Caco-2 (cell line): ENCODE results near the gene CDPF1. TPM values are rescaled to one million over a fixed set of nuclear protein-coding genes. Genes with fewer than 3 reads are reported as not detected.

Source experiments
- BruUV-seq: library from RNA; stranded (reverse); fragments of 400-500 nt; replicated peaks from 2 replicates; lab custom pipeline; 2021; lab: Mats Ljungman, UMichigan
- CTCF ChIA-PET: fragments of 300-600 bp; sonication (Branson Sonifier 250); formaldehyde crosslinking; loops from one replicate; lab custom pipeline; 2022; ENCODE audit warnings: antibody characterized with exemption; lab: Charles Lee
- POLR2A ChIA-PET: fragments of 300-600 bp; sonication (Branson Sonifier 250); formaldehyde crosslinking; loops from one replicate; lab custom pipeline; 2022; ENCODE audit warnings: antibody characterized with exemption; lab: Charles Lee
- DNase-seq, 2 experiments: peaks; one replicate each; pipeline versions ENCODE4 v3.0.0 to v3.0.0-alpha.2; 2020 to 2022
- H3K27me3 ChIP-seq: replicated peaks from 2 replicates; pipeline ENCODE4 v1.6.0; 2011; ENCODE audit warnings: low read length; ENCODE audit not compliant: control insufficient read depth, insufficient read depth
- H3K36me3 ChIP-seq: 2 replicates; pipeline ENCODE4 v1.5.1; 2011; ENCODE audit warnings: low read length; ENCODE audit not compliant: control insufficient read depth, insufficient read depth
- H3K4me1 ChIP-seq: fragments of 250-450 bp; sonication (Bioruptor Pico); 2 replicates; pipeline ENCODE4 v1.5.1; 2020; ENCODE audit warnings: mild to moderate bottlenecking
- H3K4me3 ChIP-seq: 2 replicates; pipeline ENCODE4 v1.5.1; 2011; ENCODE audit warnings: low read depth, mild to moderate bottlenecking, control low read depth, low read length
- H3K9me3 ChIP-seq: fragments of 250-450 bp; sonication (Bioruptor Pico); 2 replicates; pipeline ENCODE4 v1.5.1; 2020; ENCODE audit warnings: mild to moderate bottlenecking, moderate library complexity
- H3K27ac Mint-ChIP-seq: one replicate; pipeline ENCODE4 v1.8.0; 2022; ENCODE audit warnings: mixed read lengths; ENCODE audit not compliant: unreplicated experiment
- H3K27me3 Mint-ChIP-seq: one replicate; pipeline ENCODE4 v1.8.0; 2022; ENCODE audit warnings: mixed read lengths; ENCODE audit not compliant: insufficient read depth, unreplicated experiment
- H3K36me3 Mint-ChIP-seq: one replicate; pipeline ENCODE4 v1.8.0; 2022; ENCODE audit warnings: mild to moderate bottlenecking, mixed read lengths; ENCODE audit not compliant: insufficient read depth, unreplicated experiment
- H3K4me1 Mint-ChIP-seq: one replicate; pipeline ENCODE4 v1.8.0; 2022; ENCODE audit warnings: low read depth, mixed read lengths; ENCODE audit not compliant: unreplicated experiment
- H3K4me3 Mint-ChIP-seq: one replicate; pipeline ENCODE4 v1.8.0; 2022; ENCODE audit warnings: mild to moderate bottlenecking, moderate library complexity, mixed read lengths; ENCODE audit not compliant: unreplicated experiment
- H3K9me3 Mint-ChIP-seq: one replicate; pipeline ENCODE4 v1.8.0; 2022; ENCODE audit warnings: mixed read lengths; ENCODE audit not compliant: unreplicated experiment
- CTCF ChIP-seq, 2 experiments: fragments of 200-600 bp in 1 of 2; IDR thresholded peaks; 1 replicate in 1 of 2; 2 replicates in 1 of 2; pipeline versions ENCODE4 v1.5.1 to v1.8.0; 2011 to 2022; ENCODE audit warnings: antibody characterized with exemption in 1 of 2, control low read depth in 1 of 2, inconsistent platforms in 1 of 2, low read depth in 1 of 2, low read length in 1 of 2, mild to moderate bottlenecking in 1 of 2, moderate library complexity in 1 of 2; ENCODE audit not compliant: insufficient read depth in 1 of 2, severe bottlenecking in 1 of 2, unreplicated experiment in 1 of 2
- intact Hi-C: fragments of 100-400 bp; cut with micrococcal nuclease; formaldehyde crosslinking; loops from one replicate; pipeline ENCODE4 v1.10.0; 2022; ENCODE audit not compliant: unreplicated experiment
- total RNA-seq: library from RNA; stranded (reverse); gene quantifications from 2 replicates; pipeline ENCODE4 v1.2.3, GENCODE V29; 2022

The CDPF1 gene
- total RNA-seq, 1 experiment from 2014 or later: 7.2 TPM

- Histone ChIP-seq H3K9me3 (no peaks in the 10 kb centered on the region), H3K4me3 (no peak overlapping the region), H3K36me3 (peaks cover 8% of the 10 kb centered on the region), H3K27me3 (no peaks in the 10 kb centered on the region), H3K4me1 (no peaks in the 10 kb centered on the region)
- Mint-ChIP-seq H3K27ac (no peak overlapping the region), H3K4me3 (no peak overlapping the region), H3K36me3 (peaks cover 47% of the 10 kb centered on the region), H3K27me3 (no peaks in the 10 kb centered on the region), H3K9me3 (no peaks in the 10 kb centered on the region), H3K4me1 (peaks cover 5% of the 10 kb centered on the region)
- DNase-seq: no peak
- ChIA-PET CTCF (no interaction called here), POLR2A (no interaction called here)
- BruUV-seq: no TSS peak
- TF ChIP-seq CTCF (IDR thresholded peaks at IDR 0.05; ENCODE audit: insufficient read depth in 1 of 2, low read depth in 1 of 2, low read length in 1 of 2, severe bottlenecking in 1 of 2, unreplicated experiment in 1 of 2): no peak
- intact Hi-C loops: no loop called here
Observed at GRCh38 chr22:46274381-46274780, 24.3 kb upstream of the CDPF1 start.

DNA sequence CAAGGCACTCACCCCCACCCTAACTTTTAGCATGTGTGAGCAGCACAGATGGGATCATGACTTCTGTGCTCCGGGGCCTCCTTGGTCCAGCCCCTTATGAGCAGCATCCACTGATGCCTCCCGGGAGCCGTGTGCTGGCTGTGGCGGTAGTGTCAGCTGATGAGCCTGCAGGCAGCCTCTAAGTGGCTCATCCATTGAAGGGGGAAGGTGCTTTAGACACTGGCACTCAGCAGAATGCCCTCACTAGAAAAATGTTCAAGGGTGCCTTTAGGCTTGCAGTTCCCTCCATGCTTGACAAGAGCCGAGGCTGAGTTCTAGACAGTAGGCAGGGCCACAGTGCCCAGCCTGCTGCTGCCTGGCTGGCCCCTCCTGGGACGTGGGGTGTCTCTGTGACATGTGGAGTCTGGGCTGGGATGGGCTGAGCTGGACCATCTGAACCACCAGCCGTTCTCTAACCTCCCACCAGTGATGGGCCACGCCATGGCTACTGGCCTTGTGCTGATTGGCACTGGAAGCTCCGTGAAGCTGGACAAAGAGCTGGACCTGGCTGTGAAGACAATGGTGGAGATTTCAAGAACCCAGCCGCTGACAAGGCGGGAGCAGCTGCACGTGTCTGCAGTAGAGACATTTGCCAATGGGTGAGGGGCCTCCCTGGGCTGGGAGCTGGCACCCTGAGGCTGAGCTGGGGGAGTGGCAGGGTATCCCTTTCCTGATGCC, 23.5 kb upstream of the CDPF1 start:
- intact Hi-C loops: no loop called here
- Mint-ChIP-seq H3K27ac (no peak overlapping the region), H3K9me3 (no peaks in the 10 kb centered on the region), H3K4me1 (peaks cover 5% of the 10 kb centered on the region), H3K4me3 (no peak overlapping the region), H3K27me3 (no peaks in the 10 kb centered on the region), H3K36me3 (peaks cover 47% of the 10 kb centered on the region)
- Histone ChIP-seq H3K4me1 (peaks cover 6% of the 10 kb centered on the region; the same call in 1 of the 2 replicates), H3K36me3 (peaks cover 6% of the 10 kb centered on the region), H3K4me3 (no peak overlapping the region), H3K27me3 (no peaks in the 10 kb centered on the region), H3K9me3 (no peaks in the 10 kb centered on the region)
- no peak for TF ChIP-seq CTCF (IDR thresholded peaks at IDR 0.05; ENCODE audit: insufficient read depth in 1 of 2, low read depth in 1 of 2, low read length in 1 of 2, severe bottlenecking in 1 of 2, unreplicated experiment in 1 of 2)
- no peak for DNase-seq
- POLR2A ChIA-PET: no interaction called here
- BruUV-seq: no TSS peak
- CTCF ChIA-PET: no interaction called here

DNA sequence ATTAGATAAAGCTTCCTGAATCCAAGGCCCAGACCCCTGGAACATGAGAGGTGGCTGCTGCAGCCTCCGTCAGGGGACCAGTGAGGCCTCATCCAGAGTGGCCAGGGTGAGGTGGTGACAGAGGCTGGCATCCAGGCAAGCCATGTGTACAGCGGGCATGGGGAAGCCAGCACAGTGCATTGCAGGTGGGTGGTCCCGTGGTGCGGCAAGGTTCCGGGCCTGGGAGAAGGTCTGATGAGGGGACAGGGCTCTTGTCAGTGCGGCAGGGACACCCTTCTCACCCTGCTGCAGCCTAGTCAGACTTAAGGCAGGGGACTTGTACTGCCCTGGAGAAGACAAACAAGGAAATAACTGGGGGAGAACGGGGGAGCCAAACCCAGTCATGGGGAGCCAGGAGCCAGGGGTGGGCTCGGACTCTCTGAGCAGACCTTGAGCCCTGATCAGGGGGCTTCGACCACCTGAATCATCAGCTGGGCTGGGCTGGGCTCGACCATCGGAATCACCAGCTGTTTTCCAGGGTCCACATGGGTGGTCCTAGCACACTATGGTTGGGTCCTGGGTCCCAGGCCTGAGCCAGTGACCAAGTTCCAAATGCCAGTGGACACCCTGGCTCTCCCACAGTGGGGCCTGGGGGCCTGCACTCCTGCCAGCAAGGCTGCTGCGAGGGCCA, 22.8 kb upstream of the CDPF1 start:
- H3K36me3 Mint-ChIP-seq: peaks cover 51% of the 10 kb centered on the region
- no peaks in the 10 kb centered on the region for H3K27me3 Mint-ChIP-seq
- H3K4me1 Mint-ChIP-seq: peaks cover 5% of the 10 kb centered on the region
- DNase-seq: no peak
- intact Hi-C loops: no loop called here
- no peak for TF ChIP-seq CTCF (IDR thresholded peaks at IDR 0.05; ENCODE audit: insufficient read depth in 1 of 2, low read depth in 1 of 2, low read length in 1 of 2, severe bottlenecking in 1 of 2, unreplicated experiment in 1 of 2)
- H3K9me3 ChIP-seq: no peaks in the 10 kb centered on the region
- H3K36me3 ChIP-seq: peaks cover 6% of the 10 kb centered on the region
- H3K9me3 Mint-ChIP-seq: no peaks in the 10 kb centered on the region
- H3K27me3 ChIP-seq: no peaks in the 10 kb centered on the region
- ChIA-PET POLR2A (no interaction called here), CTCF (no interaction called here)
- no peak overlapping the region for H3K27ac Mint-ChIP-seq
- H3K4me3 ChIP-seq: no peak overlapping the region
- no TSS peak for BruUV-seq
- no peak overlapping the region for H3K4me3 Mint-ChIP-seq
- H3K4me1 ChIP-seq: peaks cover 6% of the 10 kb centered on the region; the same call in 1 of the 2 replicates
